SK-N-SH treated with all-trans-retinoic acid at 6 μM for 48 hours (cell line): ENCODE results near the gene DTNB.

Source experiments
- ARNTL ChIP-seq: fragments of 450-650 bp; formaldehyde crosslinking; IDR thresholded peaks from 2 replicates; pipeline ENCODE4 v1.5.0; 2020; ENCODE audit warnings: low read depth, mild to moderate bottlenecking, moderate library complexity, borderline replicate concordance
- CSDC2 ChIP-seq: fragments of 250-450 bp; sonication (Bioruptor Pico); IDR thresholded peaks from 2 replicates; pipeline ENCODE4 v1.5.0; 2020; ENCODE audit warnings: mild to moderate bottlenecking, moderate library complexity
- ESRRG ChIP-seq: fragments of 250-450 bp; sonication (Bioruptor Pico); IDR thresholded peaks from 2 replicates; pipeline ENCODE4 v1.6.1; 2021; ENCODE audit warnings: mild to moderate bottlenecking
- GLIS3 ChIP-seq: fragments of 250-450 bp; sonication (Bioruptor Pico); IDR thresholded peaks from 2 replicates; pipeline ENCODE4 v1.5.0; 2020; ENCODE audit warnings: mild to moderate bottlenecking, moderate library complexity
- ISL1 ChIP-seq: fragments of 250-450 bp; sonication (Bioruptor Pico); IDR thresholded peaks from 2 replicates; pipeline ENCODE4 v2.1.2; 2022; ENCODE audit warnings: mild to moderate bottlenecking, moderate library complexity
- PATZ1 ChIP-seq: fragments of 250-450 bp; sonication (Bioruptor Pico); IDR thresholded peaks from 2 replicates; pipeline ENCODE4 v1.8.0; 2020; ENCODE audit warnings: mild to moderate bottlenecking, moderate library complexity, borderline replicate concordance
- PPARA ChIP-seq: fragments of 250-450 bp; sonication (Bioruptor Pico); IDR thresholded peaks from 2 replicates; pipeline ENCODE4 v1.5.0; 2020; ENCODE audit warnings: mild to moderate bottlenecking, borderline replicate concordance
- RARB ChIP-seq: fragments of 250-450 bp; sonication (Bioruptor Pico); IDR thresholded peaks from 2 replicates; pipeline ENCODE4 v1.8.0; 2021; ENCODE audit warnings: mild to moderate bottlenecking, moderate library complexity
- SNAI2 ChIP-seq: fragments of 250-450 bp; sonication (Bioruptor Pico); IDR thresholded peaks from 2 replicates; pipeline ENCODE4 v1.5.0; 2020; ENCODE audit warnings: mild to moderate bottlenecking, moderate library complexity
- TCF4 ChIP-seq: fragments of 250-450 bp; sonication (Bioruptor Pico); IDR thresholded peaks from 2 replicates; pipeline ENCODE4 v1.8.0; 2021; ENCODE audit warnings: mild to moderate bottlenecking, moderate library complexity, borderline replicate concordance
- TOX ChIP-seq: fragments of 250-450 bp; sonication (Bioruptor Pico); IDR thresholded peaks from 2 replicates; pipeline ENCODE4 v1.8.0; 2021; ENCODE audit warnings: mild to moderate bottlenecking, moderate library complexity, borderline replicate concordance
- ZNF565 ChIP-seq: fragments of 450-650 bp; formaldehyde crosslinking; conservative IDR thresholded peaks from 2 replicates; pipeline ENCODE4 v1.5.0; 2020; ENCODE audit warnings: low read depth, mild to moderate bottlenecking, moderate library complexity

GRCh38 chr2:25712455-25712854 is 39.1 kb upstream of the DTNB start:
- TF ChIP-seq SNAI2 (CRISPR knock-in tag) (no peak), TCF4 (no peak), ARNTL (no peak), CSDC2 (CRISPR knock-in tag) (no peak), PATZ1 (no peak), ZNF565 (no peak), RARB (no peak), GLIS3 (CRISPR knock-in tag) (no peak), PPARA (no peak), ISL1 (CRISPR knock-in tag) (no peak), TOX (CRISPR knock-in tag) (no peak), ESRRG (CRISPR knock-in tag) (no peak)
